ACHN (cell line): Measurements from ENCODE around the gene NPM1.
A peak's percentile ranks its signal among the peaks of the same experiment; 100 is the strongest.
"Not testable (repeated sequence)": the region's sequence is repeated elsewhere in the genome, so short reads cannot be mapped to it uniquely, and the experiment has no call there.

Experiments
- DNase-seq: peaks from one replicate; pipeline ENCODE4 v3.0.0-alpha.2; 2015
- in situ Hi-C: cut with HindIII; loops from 2 replicates; pipeline ENCODE4 v1.10.0; 2017; ENCODE audit warnings: low sequenced_read_pairs, low pct_ligation_motif_present, low pct_unique_long_range_greater_than_20kb

Gene NPM1

GRCh38 chr5:171379961-171380360, 7.7 kb upstream of the NPM1 start:
- DNase-seq: no peak
- in situ Hi-C loops: no loop called here

- in situ Hi-C loops, DNase-seq: not testable (repeated sequence)
Measured at GRCh38 chr5:171384416-171384815, 3.2 kb upstream of the NPM1 start.

DNA sequence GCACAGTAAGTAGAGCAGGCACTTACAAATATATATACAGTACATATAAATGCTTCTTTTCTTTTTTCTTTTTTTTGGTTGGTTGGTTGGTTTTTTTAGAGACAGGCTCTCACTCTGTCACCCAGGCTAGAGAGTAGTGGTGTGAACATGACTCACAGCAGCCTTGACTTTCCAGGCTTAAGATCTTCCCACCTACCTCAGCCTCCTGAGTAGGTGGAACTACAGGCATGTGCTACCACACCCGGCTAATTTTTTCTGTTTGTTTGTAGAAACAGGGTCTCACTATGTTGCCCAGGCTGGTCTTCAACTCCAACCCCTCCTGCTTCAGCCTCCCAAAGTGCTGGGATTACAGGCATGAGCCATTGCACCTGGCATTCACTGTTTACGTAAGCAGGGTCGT, 2.6 kb upstream of the NPM1 start:
- in situ Hi-C loops: not testable (repeated sequence)
- DNase-seq: peak; percentile 39

GRCh38 chr5:171386006-171386671, 1.5 kb upstream of the NPM1 start:
- in situ Hi-C loops: no loop called here
- DNase-seq: no peak

DNA sequence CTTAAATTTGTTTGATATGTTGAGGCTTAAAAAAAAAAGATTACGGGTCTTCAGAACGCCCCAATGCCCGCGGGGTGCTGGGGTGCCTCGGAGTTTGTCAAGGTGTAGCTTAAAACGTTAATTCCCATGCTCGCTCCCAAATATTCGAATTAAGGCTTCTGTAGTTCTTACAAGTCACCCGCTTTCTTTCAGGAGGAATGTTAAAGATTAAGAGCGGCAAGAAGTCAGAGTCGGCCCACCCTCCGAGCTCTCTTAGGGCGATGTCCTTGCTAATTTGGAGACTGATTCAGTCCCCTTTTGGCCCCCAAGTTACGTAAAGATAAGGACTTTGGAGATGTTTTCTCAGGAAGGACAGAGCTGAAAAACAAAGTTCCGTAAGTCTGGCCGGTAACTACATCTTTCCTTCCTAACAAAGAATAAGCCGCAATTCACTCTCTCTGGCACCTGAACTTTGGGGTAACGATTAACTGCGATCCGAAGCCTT, 746 bp upstream of the NPM1 start:
- no peak for DNase-seq
- in situ Hi-C loops: no loop called here

- in situ Hi-C loops: no loop called here
- peak; percentile 75 for DNase-seq
Measured at GRCh38 chr5:171387970-171388815, 544 bp downstream of the NPM1 start.

DNA sequence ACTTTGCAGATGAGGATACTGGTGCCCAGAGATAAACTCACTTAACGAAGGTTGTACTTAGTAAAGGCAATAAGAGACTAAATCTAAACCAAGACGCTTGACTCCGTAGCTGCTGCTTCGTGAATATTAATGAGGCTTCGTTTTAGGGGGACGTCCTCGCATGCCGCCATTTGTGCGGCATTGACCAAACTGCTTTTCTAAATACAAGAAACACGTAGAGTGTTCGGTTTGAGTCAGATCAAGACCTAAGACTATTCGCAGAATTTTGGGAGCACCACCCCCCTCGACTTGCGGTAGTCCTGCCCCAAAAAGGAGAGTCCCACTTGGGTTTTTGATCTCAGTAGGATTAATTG, 1.1 kb downstream of the NPM1 start:
- in situ Hi-C loops: no loop called here
- no peak for DNase-seq

DNA sequence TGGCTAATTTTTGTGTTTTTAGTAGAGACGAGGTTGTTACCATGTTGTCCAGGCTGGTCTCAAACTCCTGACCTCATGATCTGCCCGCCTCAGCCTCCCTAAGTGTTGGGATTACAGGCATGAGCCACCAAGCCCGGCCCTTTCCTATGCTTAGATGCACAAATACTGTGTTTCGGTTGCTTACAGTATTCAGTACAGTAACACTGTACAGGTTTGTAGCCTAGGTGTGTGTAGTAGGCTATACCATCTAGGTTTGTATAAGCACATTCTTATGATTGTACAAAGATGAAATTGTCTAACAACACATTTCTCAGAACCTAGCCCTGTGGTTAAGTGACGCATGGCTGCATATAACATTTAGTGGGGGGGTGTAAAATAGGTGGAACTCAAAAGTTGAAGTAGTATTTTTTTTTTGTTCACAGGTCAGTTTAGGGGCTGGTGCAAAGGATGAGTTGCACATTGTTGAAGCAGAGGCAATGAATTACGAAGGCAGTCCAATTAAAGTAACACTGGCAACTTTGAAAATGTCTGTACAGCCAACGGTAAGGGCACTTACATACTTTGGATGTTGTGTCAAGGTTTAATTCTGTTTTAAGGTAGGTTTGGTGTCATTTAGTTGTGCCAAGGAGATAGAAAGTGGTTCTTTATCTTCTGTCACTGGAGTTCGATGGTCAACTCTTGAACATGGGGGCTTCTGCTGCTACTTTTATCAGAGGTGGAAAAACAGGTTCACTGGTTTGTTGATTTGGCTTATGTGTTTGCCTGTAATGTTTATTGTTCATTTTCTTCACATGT, 3.4 kb downstream of the NPM1 start:
- in situ Hi-C loops: no loop called here
- DNase-seq: no peak

- in situ Hi-C loops: no loop called here
- no peak for DNase-seq
Measured at GRCh38 chr5:171391996-171392577, 4.4 kb downstream of the NPM1 start.

DNA sequence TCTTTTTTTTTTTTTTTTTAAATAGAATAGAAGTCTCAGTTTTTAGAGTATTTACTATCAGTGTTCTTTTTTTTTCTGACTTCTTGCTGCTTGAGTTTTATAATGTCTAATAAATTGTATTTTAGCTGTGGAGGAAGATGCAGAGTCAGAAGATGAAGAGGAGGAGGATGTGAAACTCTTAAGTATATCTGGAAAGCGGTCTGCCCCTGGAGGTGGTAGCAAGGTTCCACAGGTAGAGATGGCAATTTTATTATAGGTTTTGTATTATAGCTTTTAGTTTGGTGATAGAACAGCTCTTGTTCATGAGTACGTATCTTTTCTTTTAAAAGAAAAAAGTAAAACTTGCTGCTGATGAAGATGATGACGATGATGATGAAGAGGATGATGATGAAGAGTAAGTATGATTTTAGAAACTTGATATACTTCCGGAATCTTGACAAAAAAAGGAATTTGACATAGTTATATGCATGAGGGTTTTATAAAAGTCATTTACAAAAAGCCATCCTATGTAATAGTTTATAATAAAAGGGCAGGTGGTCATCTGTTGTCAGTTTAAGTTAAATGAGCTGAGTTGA, 5.0 kb downstream of the NPM1 start:
- DNase-seq: no peak
- in situ Hi-C loops: no loop called here

DNA sequence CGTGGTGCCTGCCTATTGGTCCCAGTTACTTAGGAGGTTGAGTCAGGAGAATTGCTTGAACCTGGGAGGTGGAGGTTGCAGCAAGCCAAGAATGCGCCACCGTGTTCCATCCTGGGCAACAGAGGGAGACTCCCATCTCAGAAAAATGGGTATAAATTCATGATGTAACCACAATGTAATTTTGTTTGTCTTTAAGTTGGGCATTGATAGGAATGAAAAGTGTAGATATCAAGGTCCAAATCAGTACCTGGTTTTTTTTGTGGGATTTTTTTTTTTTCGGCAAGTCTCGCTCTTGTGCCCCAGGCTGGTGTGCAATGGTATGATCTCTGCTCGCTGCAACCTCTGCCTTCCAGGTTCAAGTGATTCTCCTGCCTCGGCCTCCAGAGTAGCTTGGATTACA, 7.4 kb downstream of the NPM1 start:
- in situ Hi-C loops: no loop called here
- DNase-seq: no peak

GRCh38 chr5:171396583-171396982, 8.9 kb downstream of the NPM1 start:
- in situ Hi-C loops, DNase-seq: not testable (repeated sequence)

GRCh38 chr5:171397190-171397589, 9.5 kb downstream of the NPM1 start:
- in situ Hi-C loops: no loop called here
- no peak for DNase-seq

DNA sequence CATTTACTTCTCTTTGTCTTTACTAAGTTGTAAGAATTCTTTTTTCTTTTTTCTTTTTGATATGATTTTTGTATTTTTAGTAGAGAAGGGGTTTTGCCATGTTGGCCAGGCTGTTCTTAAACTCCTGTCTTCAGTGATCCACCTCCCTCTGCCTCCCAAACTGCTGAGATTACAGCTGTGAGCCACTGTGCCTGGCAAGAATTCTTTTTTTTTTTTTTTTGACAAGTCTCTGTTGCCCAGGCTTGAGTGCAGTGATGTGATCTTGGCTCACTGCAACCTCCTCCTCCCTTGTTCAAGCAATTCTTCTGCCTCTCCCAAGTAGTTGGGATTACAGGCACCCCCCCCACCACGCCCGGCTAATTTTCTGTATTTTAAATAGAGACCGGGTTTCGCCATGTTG, 9.9 kb downstream of the NPM1 start:
- no peak for DNase-seq
- in situ Hi-C loops: no loop called here

DNA sequence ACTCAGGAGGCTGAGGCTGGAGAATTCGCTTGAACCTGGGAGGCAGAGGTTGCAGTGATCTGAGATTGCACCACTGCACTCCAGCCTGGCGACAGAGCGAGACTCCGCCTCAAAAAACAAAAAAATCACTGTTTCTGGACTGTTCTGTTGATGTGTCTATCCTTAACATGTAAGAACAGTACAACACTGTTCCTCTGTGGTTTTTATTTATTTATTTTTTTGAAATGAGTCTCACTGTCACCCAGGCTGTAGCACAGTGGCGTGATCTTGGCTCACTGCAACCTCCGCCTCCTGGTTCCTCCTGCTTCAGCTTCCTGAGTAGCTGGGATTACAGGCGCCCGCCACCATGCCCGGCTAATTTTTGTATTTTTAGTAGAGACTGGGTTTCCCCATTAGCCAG, 11.0 kb downstream of the NPM1 start:
- in situ Hi-C loops, DNase-seq: not testable (repeated sequence)

GRCh38 chr5:171400169-171400568, 12.5 kb downstream of the NPM1 start:
- in situ Hi-C loops: no loop called here
- DNase-seq: no peak

GRCh38 chr5:171401167-171401947, 13.7 kb downstream of the NPM1 start:
- in situ Hi-C loops: no loop called here
- no peak for DNase-seq

DNA sequence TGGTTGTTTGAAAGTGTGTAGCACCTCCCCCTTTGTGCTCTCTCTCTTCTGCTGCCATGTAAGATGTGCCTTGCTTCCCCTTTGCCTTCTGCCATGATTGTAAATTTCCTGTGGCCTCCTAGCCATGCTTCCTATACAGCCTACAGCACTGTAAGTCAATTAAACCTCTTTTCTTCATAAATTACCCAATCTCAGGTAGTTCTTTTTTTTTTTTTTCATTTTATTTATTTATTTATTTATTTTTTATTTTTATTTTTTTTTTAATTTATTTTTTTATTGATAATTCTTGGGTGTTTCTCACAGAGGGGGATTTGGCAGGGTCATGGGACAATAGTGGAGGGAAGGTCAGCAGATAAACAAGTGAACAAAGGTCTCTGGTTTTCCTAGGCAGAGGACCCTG, 15.1 kb downstream of the NPM1 start:
- in situ Hi-C loops, DNase-seq: not testable (repeated sequence)
